Hematopoietic multipotent progenitor cell treated with erythropoietin and hydrocortisone succinate and interleukin-3 and kit ligand, for 6 days (in vitro differentiated cells): ENCODE measurements around the gene ZGRF1.
"Not testable (repeated sequence)": the region's sequence is repeated elsewhere in the genome, so short reads cannot be mapped to it uniquely, and the experiment has no call there.

ENCODE experiments used
- DNase-seq: peaks from one replicate; pipeline ENCODE4 v3.0.0-alpha.2; 2015

ZGRF1 gene

GRCh38 chr4:112633477-112634235 is 3.1 kb downstream of the ZGRF1 start:
- DNase-seq, result peak; percentile 73

- no peak for DNase-seq
These were observed 10.5 kb downstream of the ZGRF1 start for GRCh38 chr4:112626228-112626627.

- DNase-seq, result no peak
These were observed 19.7 kb downstream of the ZGRF1 start for GRCh38 chr4:112616984-112617383.

GRCh38 chr4:112612814-112613213 is 23.9 kb downstream of the ZGRF1 start:
- not testable (repeated sequence) for DNase-seq

- peak; percentile 79 for DNase-seq
These were observed 32.1 kb downstream of the ZGRF1 start for GRCh38 chr4:112604589-112604988.

GRCh38 chr4:112594993-112595392 is 41.7 kb downstream of the ZGRF1 start:
- DNase-seq, result no peak

- DNase-seq, result no peak
These were observed 43.1 kb downstream of the ZGRF1 start for GRCh38 chr4:112593438-112594133.

- DNase-seq, result no peak
These were observed 44.0 kb downstream of the ZGRF1 start for GRCh38 chr4:112592717-112593116.

- no peak for DNase-seq
These were observed 45.1 kb downstream of the ZGRF1 start for GRCh38 chr4:112591593-112591992.

- DNase-seq, result no peak
These were observed 47.5 kb downstream of the ZGRF1 start for GRCh38 chr4:112589206-112589605.

GRCh38 chr4:112585977-112586736 is 50.6 kb downstream of the ZGRF1 start:
- peak; percentile 11 for DNase-seq

GRCh38 chr4:112567536-112567935 is 69.2 kb downstream of the ZGRF1 start:
- DNase-seq, result no peak

- no peak for DNase-seq
These were observed 71.9 kb downstream of the ZGRF1 start for GRCh38 chr4:112564706-112565270.

GRCh38 chr4:112563431-112564200 is 73.1 kb downstream of the ZGRF1 start:
- peak; percentile 52 for DNase-seq

- no peak for DNase-seq
These were observed 74.3 kb downstream of the ZGRF1 start for GRCh38 chr4:112562254-112562879.

- DNase-seq, result no peak
These were observed 76.6 kb downstream of the ZGRF1 start for GRCh38 chr4:112560084-112560483.

GRCh38 chr4:112559053-112559452 is 77.7 kb downstream of the ZGRF1 start:
- no peak for DNase-seq

- DNase-seq, result no peak
These were observed 78.9 kb downstream of the ZGRF1 start for GRCh38 chr4:112557676-112558411.

- DNase-seq, result not testable (repeated sequence)
These were observed 82.4 kb downstream of the ZGRF1 start for GRCh38 chr4:112554271-112554670.

- DNase-seq, result no peak
These were observed 84.0 kb downstream of the ZGRF1 start for GRCh38 chr4:112552668-112553067.

GRCh38 chr4:112550728-112551127 is 86.0 kb downstream of the ZGRF1 start:
- no peak for DNase-seq
